HUES64 (cell line): ENCODE results near the gene TBX4.
"Not testable (repeated sequence)": the region's sequence is repeated elsewhere in the genome, so short reads cannot be mapped to it uniquely, and the experiment has no call there.

Experiments
- H3K27ac ChIP-seq: 2 replicates; pipeline ENCODE4 v1.7.0; 2013; ENCODE audit warnings: low read depth, low read length, inconsistent platforms
- H3K27me3 ChIP-seq: 2 replicates; pipeline ENCODE4 v1.6.1; 2013; ENCODE audit warnings: mild to moderate bottlenecking, low read length; ENCODE audit not compliant: insufficient read depth
- H3K36me3 ChIP-seq: 2 replicates; pipeline ENCODE4 v1.6.1; 2013; ENCODE audit warnings: mild to moderate bottlenecking, low read length; ENCODE audit not compliant: insufficient read depth
- H3K4me1 ChIP-seq: 2 replicates; pipeline ENCODE4 v1.6.1; 2013; ENCODE audit warnings: mild to moderate bottlenecking, low read length, moderate library complexity; ENCODE audit not compliant: insufficient read depth
- H3K4me3 ChIP-seq: 2 replicates; pipeline ENCODE4 v1.5.1; 2013; ENCODE audit warnings: mild to moderate bottlenecking, low read length, moderate library complexity
- H3K9ac ChIP-seq: 2 replicates; pipeline ENCODE4 v1.6.1; 2013; ENCODE audit warnings: mild to moderate bottlenecking, low read depth, low read length
- H3K9me3 ChIP-seq: 2 replicates; pipeline ENCODE4 v1.6.1; 2013; ENCODE audit warnings: low read depth, low read length; ENCODE audit not compliant: insufficient read depth
- WGBS: fragments of 150-250, 120-280 bp; methylation state at CpG from one replicate; pipeline ENCODE4 v1.1.7; 2013; ENCODE audit warnings: missing lambda C conversion rate; 5-methylcytosine and 5-hydroxymethylcytosine counted together

TBX4 gene

GRCh38 chr17:61422116-61422799 is 30.0 kb upstream of the TBX4 start:
- Histone ChIP-seq H3K9me3 (no peaks in the 10 kb centered on the region), H3K9ac (no peak overlapping the region), H3K27me3 (peaks cover 18% of the 10 kb centered on the region; the same call in 1 of the 2 replicates), H3K27ac (no peak overlapping the region), H3K36me3 (no peaks in the 10 kb centered on the region), H3K4me3 (no peak overlapping the region), H3K4me1 (0 out of 2 replicates have a peak, but pooled peaks cover 3% of the 10 kb centered on the region)
- WGBS, result 84% methylated on average over 5 of the region's 5 CpGs

DNA sequence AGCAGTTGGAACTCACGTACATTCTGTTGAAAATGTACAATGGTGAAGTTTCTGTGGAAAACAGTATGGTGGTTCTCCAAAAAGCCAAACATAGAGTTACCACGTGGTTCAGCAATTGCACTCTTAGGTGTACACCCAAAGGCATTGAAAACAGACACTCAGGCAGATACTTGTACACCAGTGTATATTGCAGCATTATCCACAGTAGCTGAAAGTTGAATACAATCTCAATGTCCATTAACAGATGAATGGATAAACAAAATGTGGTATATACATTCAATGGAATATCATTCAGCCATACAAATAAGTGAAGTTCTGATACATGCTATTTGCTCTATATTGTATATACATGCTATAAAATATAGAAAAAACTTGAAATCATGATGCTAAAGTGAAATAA is 29.4 kb upstream of the TBX4 start:
- Histone ChIP-seq H3K27ac (no peak overlapping the region), H3K4me3 (no peak overlapping the region), H3K9me3 (no peaks in the 10 kb centered on the region), H3K4me1 (0 out of 2 replicates have a peak, but pooled peaks cover 3% of the 10 kb centered on the region), H3K27me3 (peaks cover 18% of the 10 kb centered on the region; the same call in 1 of the 2 replicates), H3K36me3 (no peaks in the 10 kb centered on the region), H3K9ac (no peak overlapping the region)
- WGBS, result 36% methylated on average over 2 of the region's 2 CpGs

- Histone ChIP-seq H3K27me3 (peaks cover 18% of the 10 kb centered on the region; the same call in 1 of the 2 replicates), H3K4me1 (0 out of 2 replicates have a peak, but pooled peaks cover 3% of the 10 kb centered on the region), H3K27ac (no peak overlapping the region), H3K9ac (no peak overlapping the region), H3K4me3 (no peak overlapping the region), H3K9me3 (no peaks in the 10 kb centered on the region), H3K36me3 (no peaks in the 10 kb centered on the region)
- WGBS, result 89% methylated on average over 10 of the region's 10 CpGs
These were observed 28.1 kb upstream of the TBX4 start for GRCh38 chr17:61423967-61424649.

DNA sequence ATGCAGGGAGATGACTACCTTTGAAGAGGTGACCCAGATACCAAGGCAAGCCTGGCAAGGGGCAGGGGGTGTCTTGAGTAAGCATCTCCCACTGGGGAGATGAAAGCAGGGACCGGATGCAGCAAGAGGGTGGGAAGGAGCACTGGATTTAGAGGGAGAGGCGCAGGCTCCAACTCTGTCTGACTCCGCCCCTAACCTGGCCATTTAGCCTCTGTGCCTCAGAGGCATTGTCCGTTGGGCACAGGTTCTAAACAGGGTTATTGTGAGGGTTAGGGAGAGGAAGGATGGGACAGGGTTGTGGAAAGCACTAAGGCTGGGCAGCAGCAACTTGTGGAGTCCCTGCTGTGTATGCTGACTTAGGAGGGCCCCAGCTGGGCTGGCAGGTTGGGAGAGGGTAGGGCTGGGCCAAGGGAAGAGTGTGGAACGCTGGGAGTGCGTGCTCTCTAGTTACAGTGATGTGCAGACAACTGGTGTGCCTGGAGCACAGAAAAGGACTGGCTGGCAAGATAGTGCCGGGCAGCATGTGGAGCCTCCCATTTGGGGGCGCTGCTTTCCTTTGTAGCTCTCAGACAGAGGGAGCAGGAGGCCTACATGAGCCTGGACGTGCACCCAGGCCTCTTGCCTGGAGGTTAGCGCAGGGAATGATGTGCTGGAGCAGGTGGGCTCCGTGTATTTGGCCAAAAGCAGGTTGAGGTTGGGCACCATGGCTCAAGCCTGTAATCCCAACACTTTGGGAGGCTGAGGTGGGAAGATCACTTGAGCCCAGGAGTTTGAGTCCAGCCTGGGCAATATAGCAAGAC is 26.3 kb upstream of the TBX4 start:
- Histone ChIP-seq H3K4me3 (no peak overlapping the region), H3K9me3 (no peaks in the 10 kb centered on the region), H3K9ac (no peak overlapping the region), H3K4me1 (0 out of 2 replicates have a peak, but pooled peaks cover 3% of the 10 kb centered on the region), H3K27me3 (peaks cover 18% of the 10 kb centered on the region; the same call in 1 of the 2 replicates), H3K27ac (no peak overlapping the region), H3K36me3 (no peaks in the 10 kb centered on the region)
- 76% methylated on average over 11 of the region's 11 CpGs for WGBS

DNA sequence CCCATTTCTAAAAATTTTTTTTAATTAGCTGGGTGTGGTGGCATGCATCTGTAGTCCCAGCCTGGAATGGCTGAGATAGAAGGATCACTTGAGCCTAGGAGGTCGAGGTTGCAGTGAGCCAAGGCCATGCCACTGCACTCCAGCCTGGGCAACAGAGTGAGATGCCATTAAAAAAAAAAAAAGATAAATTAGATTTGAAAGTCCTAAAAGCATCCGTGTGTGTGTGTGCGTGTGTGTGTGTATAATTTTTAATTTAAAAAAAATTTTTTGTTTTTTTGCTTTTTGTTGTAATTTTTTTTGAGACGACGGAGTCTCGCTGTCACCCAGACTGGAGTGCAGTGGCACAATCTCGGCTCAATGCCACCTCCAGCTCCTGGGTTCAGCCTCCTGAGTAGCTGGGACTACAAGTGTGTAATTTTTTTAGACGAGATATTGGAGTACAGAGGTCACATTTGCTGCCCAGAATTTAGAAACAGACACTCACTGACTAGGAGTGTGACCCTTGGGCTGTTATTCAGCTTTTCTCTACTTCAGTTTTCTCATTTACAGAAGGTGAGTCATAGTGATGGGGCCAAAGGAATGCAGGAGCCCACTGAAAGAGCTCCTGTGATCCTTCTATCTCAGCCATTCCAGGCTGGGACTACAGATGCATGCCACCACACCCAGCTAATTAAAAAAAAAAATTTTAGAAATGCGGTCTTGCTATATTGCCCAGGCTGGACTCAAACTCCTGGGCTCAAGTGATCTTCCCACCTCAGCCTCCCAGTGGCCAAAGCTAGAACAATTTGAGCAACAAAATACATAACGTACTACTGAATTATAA is 25.5 kb upstream of the TBX4 start:
- peaks cover 13% of the 10 kb centered on the region; the same call in 1 of the 2 replicates for H3K27me3 ChIP-seq
- 0 out of 2 replicates have a peak, but pooled peaks cover 3% of the 10 kb centered on the region for H3K4me1 ChIP-seq
- H3K9ac ChIP-seq, result no peak overlapping the region
- H3K4me3 ChIP-seq, result no peak overlapping the region
- no peak overlapping the region for H3K27ac ChIP-seq
- 92% methylated on average over 9 of the region's 10 CpGs for WGBS
- H3K36me3 ChIP-seq, result no peaks in the 10 kb centered on the region
- H3K9me3 ChIP-seq, result no peaks in the 10 kb centered on the region

DNA sequence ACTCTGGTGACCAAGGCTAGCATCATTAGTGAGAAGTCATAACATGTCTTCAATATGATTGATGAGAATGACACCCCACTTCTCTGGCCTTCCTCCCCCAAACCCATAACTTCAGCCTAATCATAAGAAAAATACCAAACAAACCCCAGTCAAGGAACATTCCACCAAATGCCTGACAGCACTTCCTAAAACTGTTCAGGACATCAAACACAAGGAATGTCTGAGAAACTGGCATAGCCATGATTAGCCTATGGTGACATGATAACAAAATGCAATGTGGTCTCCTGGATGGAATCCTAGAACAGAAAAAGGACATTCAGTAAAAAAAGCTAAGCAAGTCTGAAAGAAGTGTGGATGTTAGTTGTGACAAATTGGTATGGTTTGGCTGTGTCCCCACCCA is 24.7 kb upstream of the TBX4 start:
- no peak overlapping the region for H3K9ac ChIP-seq
- no peaks in the 10 kb centered on the region for H3K36me3 ChIP-seq
- no peak overlapping the region for H3K4me3 ChIP-seq
- no peak overlapping the region for H3K27ac ChIP-seq
- 0 out of 2 replicates have a peak, but pooled peaks cover 3% of the 10 kb centered on the region for H3K4me1 ChIP-seq
- peaks cover 6% of the 10 kb centered on the region; the same call in 1 of the 2 replicates for H3K27me3 ChIP-seq
- no peaks in the 10 kb centered on the region for H3K9me3 ChIP-seq

DNA sequence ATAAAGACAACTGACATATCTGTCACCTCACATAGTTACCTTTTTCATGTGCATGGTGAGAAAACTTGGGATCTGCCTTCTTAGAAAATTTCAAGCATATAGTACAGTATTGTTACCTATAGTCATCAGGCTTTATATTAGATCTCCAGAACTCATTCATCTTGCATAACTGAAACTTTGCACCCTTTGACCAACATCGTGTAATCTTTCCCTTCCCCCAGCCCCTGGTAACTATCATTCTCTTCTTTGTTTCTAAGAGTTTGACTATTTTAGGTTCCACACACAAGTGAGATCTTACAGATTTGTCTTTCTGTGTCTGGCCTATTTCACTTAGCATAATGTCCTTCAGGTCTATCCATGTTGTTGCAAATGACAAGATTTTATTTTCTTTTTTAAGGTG is 22.9 kb upstream of the TBX4 start:
- H3K36me3 ChIP-seq, result no peaks in the 10 kb centered on the region
- H3K4me3 ChIP-seq, result no peak overlapping the region
- 0 out of 2 replicates have a peak, but pooled peaks cover 3% of the 10 kb centered on the region for H3K4me1 ChIP-seq
- H3K9ac ChIP-seq, result no peak overlapping the region
- H3K27ac ChIP-seq, result no peak overlapping the region
- H3K9me3 ChIP-seq, result no peaks in the 10 kb centered on the region
- 87% methylated on average over 1 of the region's 1 CpG for WGBS
- no peaks in the 10 kb centered on the region for H3K27me3 ChIP-seq

- H3K27me3 ChIP-seq, H3K27ac ChIP-seq: not testable (repeated sequence)
- WGBS, result 90% methylated on average over 6 of the region's 6 CpGs
These were observed 22.4 kb upstream of the TBX4 start for GRCh38 chr17:61429831-61430230.

GRCh38 chr17:61431594-61432311 is 20.5 kb upstream of the TBX4 start:
- Histone ChIP-seq H3K4me1 (no peaks in the 10 kb centered on the region), H3K27me3 (no peaks in the 10 kb centered on the region), H3K4me3 (no peak overlapping the region), H3K9ac (no peak overlapping the region), H3K36me3 (no peaks in the 10 kb centered on the region), H3K27ac (no peak overlapping the region), H3K9me3 (no peaks in the 10 kb centered on the region)
- 90% methylated on average over 4 of the region's 4 CpGs for WGBS

More at GRCh38 chr17:61429831-61430230, 22.4 kb upstream of the TBX4 start:
- H3K4me3 ChIP-seq, H3K4me1 ChIP-seq, H3K36me3 ChIP-seq, H3K9me3 ChIP-seq, H3K9ac ChIP-seq: not testable (repeated sequence)

GRCh38 chr17:61436273-61436672 is 15.9 kb upstream of the TBX4 start:
- Histone ChIP-seq H3K9me3 (no peaks in the 10 kb centered on the region), H3K4me1 (no peaks in the 10 kb centered on the region), H3K27ac (no peak overlapping the region), H3K9ac (no peak overlapping the region), H3K4me3 (no peak overlapping the region), H3K27me3 (0 out of 2 replicates have a peak, but pooled peaks cover 3% of the 10 kb centered on the region), H3K36me3 (no peaks in the 10 kb centered on the region)
